ENCODE results near the gene FSTL5.
A peak's percentile ranks its signal among the peaks of the same experiment; 100 is the strongest.

The FSTL5 gene

DNA sequence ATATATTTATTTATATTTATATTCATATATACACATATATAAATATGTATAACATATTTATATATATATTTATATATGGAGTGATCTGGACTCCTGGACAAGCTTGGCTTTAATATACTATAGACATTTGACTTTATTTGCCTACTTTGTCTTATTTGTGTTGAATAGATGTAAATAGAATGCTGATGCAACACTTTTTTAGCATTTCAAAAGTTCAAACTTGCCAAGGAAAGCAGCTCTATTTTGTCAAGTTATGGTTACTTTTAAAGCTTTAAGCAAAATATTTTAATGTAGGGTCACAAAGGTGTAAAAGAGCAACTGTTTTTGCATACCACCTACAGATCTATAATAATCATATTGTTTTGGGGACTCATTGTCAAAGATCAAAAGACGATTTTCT, 61.1 kb downstream of the FSTL5 start:
- no peak for DNase-seq

DNA sequence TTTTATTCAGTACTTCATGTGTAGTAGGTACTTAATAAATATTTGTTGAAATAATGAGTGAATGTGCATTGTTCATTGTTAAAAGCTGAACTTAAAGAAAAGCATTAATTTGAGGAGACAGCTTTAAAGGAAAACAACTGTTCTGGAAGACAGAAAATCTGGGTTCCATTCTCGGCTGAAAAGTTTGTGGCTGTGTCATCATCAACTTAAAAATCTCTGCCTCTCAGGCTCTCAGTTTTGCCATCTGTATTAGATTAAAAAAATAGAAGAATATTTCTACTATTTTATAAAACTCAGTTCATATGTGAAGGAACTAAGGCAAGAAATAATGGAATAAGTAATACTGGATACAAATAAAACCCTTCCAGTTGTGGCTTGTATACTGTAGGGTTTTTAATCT, 62.5 kb downstream of the FSTL5 start:
- no peak for DNase-seq

- DNase-seq = no peak
These were observed 88.1 kb downstream of the FSTL5 start for GRCh38 chr4:162075726-162076125.

DNA sequence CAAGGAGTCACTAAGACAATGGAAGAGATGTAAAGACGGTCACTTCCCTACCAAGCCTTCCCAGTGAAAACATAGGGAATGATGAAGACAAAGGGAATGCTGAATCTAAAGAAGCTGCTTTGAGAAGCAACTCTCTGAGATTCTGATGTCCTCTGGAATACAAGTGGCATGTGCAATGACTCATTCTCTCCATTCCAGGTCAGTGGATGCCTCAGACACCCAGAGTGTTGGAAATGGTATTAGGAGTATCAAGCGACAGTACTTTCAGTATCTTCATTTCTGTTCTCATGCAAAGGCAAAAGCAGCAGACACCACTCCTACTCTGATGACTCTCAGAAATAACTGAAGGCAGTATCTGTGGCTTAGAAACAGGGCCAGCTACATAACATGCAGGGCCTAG, 102.6 kb downstream of the FSTL5 start:
- no peak for DNase-seq

DNA sequence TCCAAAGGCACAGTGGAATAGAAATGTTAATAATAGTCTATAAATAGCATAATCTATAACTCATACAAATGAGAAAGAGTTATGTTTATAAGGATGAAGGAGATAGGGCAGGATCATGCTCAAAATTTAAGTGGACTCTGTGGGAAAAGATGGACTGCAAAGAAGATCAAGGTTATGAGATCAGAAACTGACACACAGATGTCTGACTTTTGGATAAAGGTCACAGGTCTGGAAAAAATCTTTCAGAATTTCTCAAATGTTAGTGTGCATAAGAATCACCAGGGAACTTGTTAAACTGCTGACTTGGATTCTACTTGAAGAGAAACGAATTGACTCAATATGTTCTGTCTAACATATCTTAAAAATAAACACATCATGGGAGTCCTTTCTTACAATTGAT, 104.1 kb downstream of the FSTL5 start:
- DNase-seq = no peak

DNA sequence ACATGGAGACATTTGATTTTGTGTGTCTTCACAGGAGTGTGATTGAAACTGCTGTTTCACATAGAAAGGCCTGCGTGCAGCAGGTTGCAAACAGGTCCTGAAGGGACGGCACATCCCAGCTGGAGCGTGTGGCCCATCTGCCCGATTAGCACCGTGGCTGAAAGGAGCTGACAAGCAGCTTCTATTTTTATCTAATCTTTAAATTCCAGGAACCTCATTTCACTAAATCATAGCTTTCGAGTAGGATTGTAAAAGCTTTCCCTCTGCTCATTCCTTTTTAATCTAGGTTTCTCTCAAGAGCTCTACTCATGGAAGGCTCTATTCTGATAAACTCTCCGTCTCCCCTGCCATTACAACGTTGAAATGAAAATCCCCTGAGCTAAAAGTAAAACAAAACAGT, 106.8 kb downstream of the FSTL5 start:
- peak; percentile 29 for DNase-seq

DNA sequence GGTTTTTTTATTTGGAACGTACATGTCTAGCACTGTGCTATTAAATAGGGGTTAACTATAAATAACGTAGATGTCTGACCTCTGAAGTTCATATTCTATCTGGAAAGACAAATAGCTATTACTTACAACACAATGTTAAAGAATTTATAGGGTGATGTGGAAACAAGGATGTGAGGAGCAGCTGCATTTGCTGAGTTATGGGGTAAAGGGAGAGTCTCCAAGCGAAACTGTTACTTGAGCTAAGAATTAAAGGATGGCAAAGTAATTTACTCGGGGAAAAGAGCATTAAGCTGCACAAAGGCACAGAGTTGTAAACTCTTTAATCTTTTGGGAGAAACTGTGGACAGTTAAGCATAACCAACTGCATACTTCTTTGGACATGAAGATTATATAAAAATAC, 117.7 kb downstream of the FSTL5 start:
- no peak for DNase-seq

GRCh38 chr4:162038112-162038511, 125.7 kb downstream of the FSTL5 start:
- no peak for DNase-seq

DNA sequence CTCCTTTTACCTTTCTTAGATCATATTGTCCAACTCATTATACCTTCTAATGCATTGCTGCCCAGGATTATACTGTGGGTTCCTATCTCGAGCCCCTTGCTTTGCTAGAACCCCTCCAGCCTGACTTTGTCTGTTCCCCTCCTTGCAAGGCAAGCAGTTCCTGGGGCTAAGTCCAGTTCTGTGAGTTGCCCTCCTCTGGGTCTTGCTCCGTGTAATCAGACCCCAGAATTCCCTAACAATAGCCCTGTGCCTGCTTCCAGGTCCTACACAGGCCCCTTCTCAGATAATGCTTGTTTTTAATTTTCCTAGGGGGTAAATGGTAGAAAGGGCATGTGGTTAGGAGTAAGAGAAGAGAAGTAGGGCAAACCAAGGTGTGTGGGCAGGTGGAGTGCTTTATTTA, 145.9 kb downstream of the FSTL5 start:
- DNase-seq = no peak

GRCh38 chr4:162016991-162017390, 146.8 kb downstream of the FSTL5 start:
- DNase-seq = no peak

DNA sequence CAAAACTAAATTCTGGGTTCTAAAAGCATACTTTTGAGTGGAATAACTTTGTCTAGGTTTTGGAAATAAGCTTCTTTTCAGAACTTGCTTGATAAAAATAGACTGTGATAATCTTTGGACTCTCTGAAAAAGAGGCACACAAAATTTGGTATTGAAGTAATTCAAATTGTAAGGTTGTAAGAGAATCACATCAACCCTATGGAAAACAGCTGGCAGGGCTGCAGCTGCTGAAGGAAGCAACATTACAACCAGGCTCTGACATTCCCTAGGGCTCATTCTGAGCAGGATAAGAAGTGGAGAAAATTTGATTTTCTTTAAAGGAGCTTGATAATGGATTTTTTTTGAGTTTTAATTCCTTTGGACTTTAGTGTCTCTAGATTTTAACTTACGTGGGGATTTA, 147.6 kb downstream of the FSTL5 start:
- no peak for DNase-seq

GRCh38 chr4:162015090-162015489, 148.7 kb downstream of the FSTL5 start:
- no peak for DNase-seq

DNA sequence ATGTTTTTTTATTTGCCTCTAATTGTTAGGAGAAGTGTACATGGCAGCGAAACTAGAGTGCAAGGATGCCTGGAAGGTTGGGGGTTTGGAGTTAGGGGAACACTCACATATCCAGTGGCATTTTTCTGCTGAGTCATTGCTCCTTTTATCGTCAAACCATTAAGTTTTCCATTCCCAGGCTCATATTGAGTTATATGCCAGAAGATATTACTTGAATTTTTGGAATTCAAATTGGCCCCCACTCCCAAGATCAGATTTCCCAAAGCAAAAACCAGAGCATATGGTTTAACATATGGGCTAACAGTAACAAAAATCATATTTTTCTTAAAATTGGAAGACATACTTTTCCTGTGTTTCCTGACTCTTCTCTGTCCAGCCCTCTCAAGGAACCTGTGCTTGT, 152.7 kb downstream of the FSTL5 start:
- DNase-seq = peak; percentile 54

DNA sequence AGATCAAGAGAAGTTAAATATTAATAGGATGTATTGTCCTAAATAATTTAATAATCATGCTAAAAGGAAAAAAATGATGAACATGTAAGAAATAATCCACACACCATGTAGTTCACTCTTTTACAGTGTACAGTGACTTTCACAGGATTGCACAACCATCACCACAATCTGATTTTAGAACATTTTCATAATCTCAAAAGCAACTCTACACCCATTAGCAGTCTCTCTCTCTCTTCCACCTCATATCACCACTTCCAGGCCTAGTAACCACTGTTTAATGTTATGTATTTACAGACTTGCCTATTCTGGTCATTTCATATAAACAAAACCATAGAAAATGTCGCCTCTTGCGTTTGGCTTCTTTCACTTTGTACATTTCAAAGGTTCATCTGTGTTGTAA, 153.4 kb downstream of the FSTL5 start:
- no peak for DNase-seq

DNA sequence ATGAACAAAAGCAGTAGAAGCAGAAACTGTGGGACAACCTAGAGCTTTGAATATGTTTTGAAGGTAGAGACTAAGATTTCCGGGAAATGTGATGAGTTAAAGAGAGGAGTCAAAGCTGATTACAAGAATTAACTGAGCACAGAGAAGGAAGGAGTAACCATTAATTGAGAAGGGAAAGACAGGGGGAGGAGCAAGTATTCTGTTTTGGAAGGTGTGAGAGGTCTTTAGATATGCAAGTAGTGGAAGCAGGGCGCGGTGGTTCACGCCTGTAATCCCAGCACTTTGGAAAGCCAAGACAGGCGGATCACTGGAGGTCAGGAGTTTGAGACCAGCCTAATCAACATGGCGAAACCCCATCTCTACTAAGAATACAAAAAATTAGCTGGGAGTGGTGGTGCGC, 171.5 kb downstream of the FSTL5 start:
- DNase-seq = no peak

DNA sequence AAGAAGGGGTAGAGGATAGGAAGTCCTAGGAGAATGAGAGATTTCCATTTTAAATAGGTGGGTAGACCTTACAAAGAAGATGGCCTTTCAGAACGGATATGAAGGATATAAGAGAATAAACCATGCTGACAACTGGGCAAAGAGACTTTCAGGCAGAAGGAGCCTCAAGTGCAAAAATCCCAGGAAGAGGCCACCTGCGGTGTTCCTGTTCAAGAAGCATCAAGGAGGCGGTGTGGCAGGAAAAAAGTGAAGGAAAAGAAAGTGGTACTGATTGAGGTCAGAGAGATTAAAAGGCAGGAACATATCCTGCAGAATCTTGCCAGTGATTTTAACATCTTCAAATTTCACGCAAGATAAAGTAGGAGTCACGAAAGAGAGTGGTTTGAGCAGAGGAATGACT, 172.0 kb downstream of the FSTL5 start:
- no peak for DNase-seq

- no peak for DNase-seq
These were observed 173.1 kb downstream of the FSTL5 start for GRCh38 chr4:161990721-161991120.

DNA sequence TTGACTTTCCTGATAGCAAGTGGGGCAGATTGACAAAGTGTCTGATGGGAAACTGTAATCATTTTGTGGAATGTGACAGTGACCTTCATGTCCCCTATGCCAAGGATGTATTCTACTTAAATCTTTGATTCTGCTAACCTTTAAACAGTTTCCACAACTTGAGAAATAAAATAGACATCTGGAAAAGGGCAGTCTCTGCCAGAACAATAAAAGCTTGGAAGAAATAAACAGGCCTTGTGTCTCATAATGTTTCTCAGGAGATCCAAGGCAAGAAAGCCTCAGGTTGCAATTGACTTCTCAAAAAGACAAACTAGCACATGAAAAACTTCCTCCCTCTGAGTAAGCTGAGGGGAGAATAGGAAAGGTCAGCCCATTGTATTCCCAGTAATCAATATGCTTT, 174.9 kb downstream of the FSTL5 start:
- DNase-seq = no peak

DNA sequence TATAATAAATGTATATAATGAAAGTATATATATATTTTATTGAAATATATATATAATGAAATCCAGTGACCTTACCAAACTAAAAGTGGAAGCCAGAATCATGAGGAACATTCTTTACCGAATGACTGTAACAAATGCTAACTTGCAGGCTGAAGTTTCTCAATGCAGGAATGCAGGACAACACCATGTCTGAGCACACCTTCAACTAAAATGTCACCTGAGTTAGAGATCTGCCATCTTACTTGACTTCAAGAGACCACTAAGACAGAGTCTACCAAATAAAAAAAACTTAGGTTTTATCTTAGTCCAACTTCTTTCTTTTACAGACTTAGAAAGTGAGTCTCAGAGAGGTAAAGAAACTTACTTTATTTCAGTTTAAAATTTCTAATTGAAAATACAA, 176.2 kb downstream of the FSTL5 start:
- no peak for DNase-seq

DNA sequence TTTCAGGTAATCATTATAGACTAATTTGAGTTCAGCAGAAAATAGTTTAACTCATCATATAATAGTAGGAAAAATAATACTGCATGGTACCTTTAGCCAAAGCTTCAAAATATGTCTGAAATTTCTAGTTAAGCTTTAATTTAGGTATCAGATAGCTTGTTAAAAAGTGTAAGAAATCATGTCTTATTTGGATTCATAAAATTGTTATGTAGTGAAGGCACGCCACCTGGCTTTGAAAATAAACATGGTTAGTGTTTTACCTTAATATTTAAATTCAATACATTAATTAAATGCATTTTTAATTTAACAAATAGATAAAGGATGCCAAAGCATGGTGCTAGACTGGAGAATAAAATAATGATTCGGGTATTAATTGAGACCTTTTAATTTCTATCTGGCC, 211.4 kb downstream of the FSTL5 start:
- DNase-seq = no peak

GRCh38 chr4:161949946-161950725, 213.7 kb downstream of the FSTL5 start:
- no peak for DNase-seq

GRCh38 chr4:161948026-161948770, 215.6 kb downstream of the FSTL5 start:
- no peak for DNase-seq

DNA sequence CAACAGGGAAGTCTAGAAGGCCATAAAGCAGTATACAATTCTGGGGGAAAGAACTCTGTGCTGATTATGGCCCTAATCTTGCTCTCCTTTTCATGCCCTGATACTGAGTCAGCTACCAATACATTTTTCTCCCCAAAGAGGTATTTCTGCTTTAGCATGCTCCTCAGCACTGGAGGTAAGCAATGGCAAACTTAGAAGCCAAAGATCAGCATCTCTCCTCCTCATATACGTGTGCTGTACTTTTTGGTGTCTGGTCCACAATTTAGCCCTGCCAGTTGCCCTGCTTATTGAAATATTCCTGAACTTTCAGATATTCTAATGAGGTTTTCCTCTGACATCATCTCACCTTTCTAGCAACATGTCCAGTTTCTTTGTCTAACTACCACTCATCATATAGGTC, 226.2 kb downstream of the FSTL5 start:
- no peak for DNase-seq

- no peak for DNase-seq
These were observed 226.9 kb downstream of the FSTL5 start for GRCh38 chr4:161936625-161937550.

Measured in NCI-H2171 (cell line).